ENCODE data around the gene AVPR2.
A peak's percentile ranks its signal among the peaks of the same experiment; 100 is the strongest.

The AVPR2 gene

GRCh38 chrX:153934762-153935325 is 30.4 kb downstream of the AVPR2 start, which contains the start of gene NAA10:
Gene NAA10 (minus strand): TSS chrX:153935037. CDS start chrX:153934904, 133 bp downstream.
- peak; percentile 79 for DNase-seq

- DNase-seq = no peak
These were observed 30.9 kb downstream of the AVPR2 start for GRCh38 chrX:153935326-153935851.

- no peak for DNase-seq
These were observed 32.6 kb downstream of the AVPR2 start for GRCh38 chrX:153937056-153937455.

DNA sequence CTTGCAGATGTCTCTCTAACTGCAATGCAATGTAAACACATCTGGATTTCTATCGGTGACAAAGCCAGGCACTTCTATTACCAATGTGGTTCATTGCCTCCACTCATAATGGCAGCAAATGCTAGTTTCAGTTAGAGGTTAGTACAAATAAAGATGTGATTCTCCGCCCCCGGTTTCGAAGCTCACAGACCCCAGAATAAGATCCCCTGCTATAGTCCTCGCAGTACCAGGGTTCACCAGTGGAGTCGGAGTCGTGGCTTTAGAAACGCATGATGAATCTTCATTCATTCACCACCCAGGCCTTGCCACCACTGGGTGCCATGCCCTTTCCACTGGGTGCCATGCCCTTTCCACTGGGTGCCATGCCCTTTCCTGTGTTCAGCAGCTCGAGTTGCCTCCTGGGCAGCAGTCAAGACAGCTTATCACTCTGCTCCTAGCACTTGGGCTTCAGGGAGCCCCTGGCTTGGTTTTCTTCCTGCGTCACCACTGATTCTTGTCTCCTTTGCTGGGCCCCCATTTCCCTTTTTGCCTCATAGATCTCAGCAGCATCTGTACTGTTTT is 33.8 kb downstream of the AVPR2 start:
- DNase-seq = no peak

DNA sequence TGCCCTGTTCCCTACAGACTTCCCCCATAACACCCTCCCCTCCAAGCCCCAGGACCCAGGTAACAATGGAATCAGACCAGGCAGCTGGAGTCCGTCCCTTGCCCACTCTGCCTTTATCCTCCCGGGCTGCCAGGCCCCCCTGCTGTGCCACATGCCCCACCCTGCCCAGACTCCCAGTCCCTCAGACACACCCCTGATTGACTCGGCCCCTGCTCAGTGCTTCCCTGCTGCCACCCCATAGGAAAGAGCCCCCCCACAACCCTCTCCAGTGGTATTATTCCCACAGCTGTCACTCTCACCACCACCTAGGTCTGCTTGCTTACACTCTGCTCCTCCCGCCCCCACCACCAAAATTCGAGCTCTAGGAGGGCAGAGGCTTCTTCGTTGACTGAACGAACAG is 35.1 kb downstream of the AVPR2 start:
- no peak for DNase-seq

GRCh38 chrX:153941336-153942252 is 37.1 kb downstream of the AVPR2 start:
- no peak for DNase-seq

GRCh38 chrX:153944140-153944799 is 39.8 kb downstream of the AVPR2 start, which contains the start of gene RENBP:
Gene RENBP (minus strand): TSS chrX:153944643. CDS start chrX:153944610, 33 bp downstream.
- no peak for DNase-seq

DNA sequence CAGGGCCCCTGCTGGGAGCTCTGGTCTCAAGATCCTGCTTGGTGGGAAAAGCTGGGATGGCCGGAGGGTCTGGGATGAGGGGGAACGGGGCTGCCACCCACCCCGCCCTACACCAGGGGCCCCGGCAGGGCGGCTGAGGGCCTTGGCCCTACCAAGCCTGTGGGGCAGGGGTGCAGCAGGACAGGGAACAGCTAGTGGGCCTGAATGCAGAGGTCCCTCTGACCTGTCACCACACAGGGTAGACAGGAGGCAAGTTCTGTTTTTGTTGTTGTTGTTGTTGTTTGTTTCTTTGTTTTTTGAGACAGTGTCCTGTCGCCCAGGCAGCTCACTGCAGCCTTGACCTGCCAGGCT is 40.3 kb downstream of the AVPR2 start:
- no peak for DNase-seq

DNA sequence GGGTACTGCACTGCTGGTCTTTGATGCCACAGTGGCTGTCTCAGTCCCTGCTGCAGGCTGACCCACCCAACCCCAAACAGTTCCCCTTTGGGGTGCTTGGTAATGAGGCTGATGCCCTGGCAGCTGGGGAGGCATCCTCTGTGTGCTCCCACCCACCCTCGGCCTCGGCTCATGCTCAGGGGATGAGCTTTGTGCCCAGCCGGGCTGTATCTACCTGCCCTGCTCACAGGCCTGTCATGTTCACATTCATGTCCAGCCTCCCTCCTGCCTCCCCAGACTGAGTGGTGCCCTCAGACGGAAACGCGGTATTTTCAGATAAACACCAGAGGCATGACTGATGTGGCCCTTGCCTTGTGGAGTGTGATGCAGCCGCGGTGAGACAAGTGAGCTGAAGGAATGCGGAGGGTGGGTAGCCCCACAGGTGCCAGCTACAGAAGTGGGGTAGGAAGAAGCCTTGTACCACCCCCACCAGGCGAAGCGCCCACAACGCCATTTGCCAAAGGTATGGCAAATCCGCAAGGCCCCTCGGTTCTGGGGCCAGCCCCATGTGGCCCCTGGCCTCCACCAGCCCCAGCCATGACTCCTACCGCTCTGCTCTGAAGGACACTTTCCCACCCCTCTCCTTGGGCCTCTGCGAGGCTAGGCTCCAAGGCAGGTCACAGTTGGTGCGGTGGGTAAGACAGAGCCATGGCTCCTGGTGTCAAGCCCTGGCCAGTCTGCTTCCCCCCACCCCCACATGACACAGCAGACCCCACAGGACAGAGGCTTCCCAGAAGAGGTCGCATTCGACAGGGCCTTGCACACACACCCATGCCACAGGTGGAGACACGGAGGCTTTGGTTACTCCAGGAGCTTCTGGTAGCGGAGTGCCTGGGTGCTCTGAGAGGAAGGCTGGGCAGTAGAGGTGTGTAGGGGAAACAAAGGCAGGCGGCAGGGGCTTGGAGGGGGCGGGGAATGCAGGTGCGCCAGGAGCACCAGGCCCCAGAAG is 41.8 kb downstream of the AVPR2 start:
- no peak for DNase-seq

DNA sequence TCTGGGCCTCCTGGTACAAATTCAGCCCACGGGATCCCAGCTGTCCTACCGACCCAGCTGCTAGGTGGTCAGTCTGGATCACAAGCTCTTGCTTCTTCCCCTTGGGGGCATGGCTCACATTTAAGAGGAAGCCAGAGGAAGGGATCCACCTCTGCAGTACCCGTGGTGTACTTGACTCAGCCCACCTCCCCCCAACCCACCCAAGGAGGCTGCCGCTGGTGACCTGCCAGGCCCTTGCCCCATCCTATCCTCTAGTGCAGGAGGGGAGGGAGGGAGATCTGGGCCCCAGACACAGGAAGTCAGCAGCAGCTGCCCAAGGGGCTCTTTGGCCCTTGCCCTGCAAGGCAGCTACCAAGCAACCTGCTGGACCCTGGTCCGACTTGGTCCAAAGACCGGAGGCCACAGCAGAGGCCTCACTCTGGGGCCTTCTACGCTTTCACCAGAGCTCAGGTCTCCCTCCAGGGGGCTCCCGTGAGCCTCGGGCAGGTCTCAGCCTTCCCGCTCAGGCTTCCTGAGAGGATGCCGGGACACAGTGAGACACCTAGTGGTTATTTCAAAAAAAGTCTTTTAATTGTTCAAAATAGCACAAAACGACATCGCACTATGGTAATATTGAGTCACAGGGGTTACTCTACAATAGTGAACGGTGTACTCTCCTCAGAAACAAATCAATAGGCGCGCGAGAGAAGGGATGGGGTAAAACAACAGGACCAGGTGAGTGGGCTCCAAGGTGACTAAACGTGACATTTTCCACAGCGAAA is 42.7 kb downstream of the AVPR2 start:
- DNase-seq = peak; percentile 59

DNA sequence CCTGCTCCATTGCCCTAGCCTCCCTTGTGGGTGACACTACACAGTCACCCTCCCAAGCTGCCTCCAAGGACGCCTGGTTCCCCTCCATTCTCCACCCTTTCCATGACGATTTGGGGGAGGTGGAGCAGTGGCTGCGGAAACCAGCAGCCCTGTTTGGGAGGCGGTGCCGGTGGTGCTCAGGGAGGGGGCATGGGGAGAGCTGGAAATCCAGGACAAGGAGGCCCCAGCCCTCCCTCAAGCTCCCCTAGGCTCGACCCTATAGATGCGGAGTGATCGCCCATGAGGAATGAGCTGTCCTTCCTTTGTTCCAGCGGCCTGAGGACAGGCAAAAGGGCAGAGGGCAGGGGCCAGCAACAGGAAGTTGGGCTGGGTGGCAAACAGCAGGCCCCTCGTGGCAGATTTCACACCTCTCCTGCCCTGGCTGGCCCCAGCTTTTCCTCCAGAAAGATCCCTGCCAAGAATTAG is 43.6 kb downstream of the AVPR2 start:
- DNase-seq = no peak

DNA sequence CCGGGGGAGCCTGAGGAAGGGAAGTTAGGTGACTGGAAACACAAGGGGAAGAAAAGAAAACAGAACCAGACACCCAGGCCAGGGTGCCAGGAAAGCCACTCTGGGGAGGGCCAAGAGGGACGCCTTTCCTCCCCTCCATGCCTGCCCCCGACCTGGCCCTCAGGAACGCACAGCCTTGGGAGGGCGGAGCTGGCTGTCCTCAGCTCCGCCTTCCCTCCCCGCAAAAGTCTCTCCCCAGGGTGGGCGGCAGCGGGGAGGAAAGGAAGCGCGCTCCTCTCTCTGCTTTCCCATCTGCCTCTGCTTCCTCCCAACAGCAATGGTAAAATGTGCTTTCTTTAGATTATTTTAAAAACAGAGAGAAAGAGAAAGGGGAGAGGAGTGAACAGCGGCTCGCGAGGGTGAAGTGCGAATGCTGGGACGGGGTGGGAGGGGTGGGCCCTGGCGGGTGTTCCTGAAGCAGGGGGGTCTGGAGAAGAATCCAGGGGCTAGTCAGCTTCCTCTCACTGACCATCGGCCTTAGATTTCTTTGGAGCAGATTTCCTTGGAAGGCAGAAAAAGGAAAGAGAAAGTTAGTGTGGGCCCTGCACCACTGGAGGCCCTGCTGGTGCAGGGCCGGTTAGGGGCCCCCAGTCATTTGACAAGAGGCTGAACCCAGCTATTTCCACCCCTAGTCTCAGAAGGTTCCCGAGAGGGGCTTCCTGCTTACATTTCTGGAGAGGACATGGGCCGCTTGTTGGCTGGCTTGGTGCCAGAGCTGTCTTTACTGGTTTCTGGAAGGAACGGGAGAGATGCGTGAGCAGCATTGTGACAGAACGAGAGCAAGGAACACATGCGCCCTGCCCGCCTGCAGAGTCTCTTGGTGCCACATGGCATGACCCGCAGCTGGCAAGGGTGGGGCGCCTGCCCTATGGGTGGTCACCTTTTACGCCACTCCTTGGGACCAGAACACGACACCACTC is 44.7 kb downstream of the AVPR2 start:
- no peak for DNase-seq

GRCh38 chrX:153950127-153950526 is 45.7 kb downstream of the AVPR2 start:
- DNase-seq = no peak

GRCh38 chrX:153951683-153952372 is 47.4 kb downstream of the AVPR2 start:
- no peak for DNase-seq

- DNase-seq = no peak
These were observed 48.0 kb downstream of the AVPR2 start for GRCh38 chrX:153952373-153953026.

DNA sequence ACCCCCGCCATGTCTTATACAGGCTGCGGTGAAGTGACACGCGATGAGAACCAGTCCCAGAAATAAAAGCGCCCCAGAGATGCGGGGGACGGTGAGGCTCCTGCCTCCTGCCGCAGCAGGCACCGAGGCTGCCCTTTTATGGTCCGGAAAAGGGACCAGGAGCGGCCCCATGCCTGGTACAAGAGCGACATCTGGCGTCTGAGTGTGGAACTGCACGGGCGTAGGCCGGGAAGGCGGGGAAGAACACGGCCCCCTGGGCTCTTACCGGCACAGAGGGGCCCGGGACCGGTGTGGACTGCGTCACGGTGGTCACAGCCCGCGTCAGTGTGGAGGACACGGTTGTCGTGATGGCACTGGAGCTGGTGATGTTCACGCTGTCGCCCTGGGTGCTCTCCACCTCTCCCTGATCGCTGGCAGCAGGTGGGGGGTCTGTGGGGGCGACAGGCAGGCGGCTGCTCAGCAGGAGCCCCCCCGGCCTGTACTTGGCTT is 48.9 kb downstream of the AVPR2 start:
- DNase-seq = peak; percentile 73

DNA sequence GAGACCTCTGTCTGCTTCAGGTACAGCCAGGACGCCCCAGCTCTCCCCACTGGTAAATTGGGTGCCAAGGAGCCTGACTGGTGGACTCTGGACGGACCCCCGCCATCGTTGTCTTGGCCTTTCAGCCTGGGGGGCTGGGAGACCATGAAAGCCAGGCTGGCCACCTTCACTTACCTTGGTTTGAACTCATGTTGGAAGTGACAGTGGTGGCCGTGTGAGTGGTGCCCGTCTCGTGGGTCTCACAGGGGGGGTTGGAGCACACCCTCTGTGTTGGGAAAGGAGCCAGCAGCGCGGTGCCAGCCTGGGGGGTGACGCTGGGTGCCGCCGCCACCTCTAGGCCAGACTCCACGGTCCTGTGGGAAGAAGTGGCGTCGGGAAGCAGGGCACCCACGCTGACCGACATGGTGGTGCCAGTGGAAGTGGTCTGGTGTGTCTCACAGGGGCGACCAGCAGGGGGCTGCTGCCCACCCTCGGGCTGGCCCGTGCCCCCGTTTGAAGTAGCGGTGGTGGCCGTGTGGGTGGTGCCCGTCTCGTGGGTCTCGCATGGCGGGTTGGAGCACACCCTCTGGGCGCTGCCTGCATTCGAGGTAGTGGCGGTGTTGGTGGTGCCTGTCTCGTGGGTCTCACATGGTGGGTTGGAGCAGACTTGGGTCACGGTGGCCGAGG is 49.6 kb downstream of the AVPR2 start:
- DNase-seq = no peak

All from left hindlimb (tissue), 1 donor.